H1 (cell line): ENCODE data around the gene TUBGCP6. TPM values are rescaled to one million over a fixed set of nuclear protein-coding genes. Genes with fewer than 3 reads are reported as not detected.

Experiments used
- CTCF ChIA-PET: fragments of 300-600 bp; sonication (Branson Sonifier 250); formaldehyde crosslinking; loops from one replicate; lab custom pipeline; 2021; ENCODE audit not compliant: partially characterized antibody; lab: Charles Lee
- POLR2A ChIA-PET: fragments of 300-600 bp; sonication (Branson Sonifier 250); formaldehyde crosslinking; loops from one replicate; lab custom pipeline; 2021; ENCODE audit warnings: inconsistent platforms; ENCODE audit not compliant: partially characterized antibody; lab: Charles Lee
- DNase-seq, 2 experiments: peaks; one replicate each; pipeline versions ENCODE4 v3.0.0 to v3.0.0-alpha.2; 2010 to 2022; ENCODE audit warnings: low spot score in 2 of 2, low read depth in 1 of 2, mixed read lengths in 1 of 2
- FAIRE-seq: peaks from 2 replicates; lab custom pipeline; 2011; peaks lifted over from hg19 to GRCh38; lab: Jason Lieb, UNC
- H2AFZ ChIP-seq: 2 replicates; pipeline ENCODE4 v1.8.1; 2012; ENCODE audit warnings: low read length, inconsistent platforms
- H2AK5ac ChIP-seq: 2 replicates; pipeline ENCODE4 v1.6.1; 2013; ENCODE audit warnings: low read depth, low read length
- H2BK120ac ChIP-seq: replicated peaks from 2 replicates; pipeline ENCODE3; 2013; ENCODE audit warnings: low read depth, low read length, inconsistent platforms
- H2BK12ac ChIP-seq: 2 replicates; pipeline ENCODE4 v1.6.1; 2013; ENCODE audit warnings: low read depth, low read length
- H2BK15ac ChIP-seq: 2 replicates; pipeline ENCODE4 v1.6.1; 2013; ENCODE audit warnings: low read length
- H2BK20ac ChIP-seq: 2 replicates; pipeline ENCODE4 v1.6.1; 2013; ENCODE audit warnings: low read length
- H2BK5ac ChIP-seq: 2 replicates; pipeline ENCODE4 v1.6.1; 2013; ENCODE audit warnings: low read depth, low read length
- H3K14ac ChIP-seq: 2 replicates; pipeline ENCODE4 v1.6.1; 2013; ENCODE audit warnings: inconsistent platforms; ENCODE audit not compliant: insufficient read length
- H3K18ac ChIP-seq: 2 replicates; pipeline ENCODE4 v1.6.1; 2013; ENCODE audit warnings: low read length; ENCODE audit errors: extremely low read depth
- H3K23ac ChIP-seq: 2 replicates; pipeline ENCODE4 v1.6.1; 2013; ENCODE audit warnings: inconsistent platforms; ENCODE audit not compliant: insufficient read length
- H3K23me2 ChIP-seq: 2 replicates; pipeline ENCODE4 v1.6.1; 2013; ENCODE audit warnings: low read depth, low read length
- H3K27ac ChIP-seq: 2 replicates; pipeline ENCODE4 v1.6.1; 2011; ENCODE audit warnings: low read depth, low read length, inconsistent platforms
- H3K27me3 ChIP-seq, 4 experiments: replicated peaks in 1 of 4; 1 replicate in 1 of 4; 2 replicates in 3 of 4; pipeline versions ENCODE4 v1.6.1 to v1.8.1; 2011 to 2013; ENCODE audit warnings: low read length in 3 of 4, mild to moderate bottlenecking in 3 of 4, inconsistent platforms in 2 of 4, mixed read lengths in 2 of 4, moderate library complexity in 1 of 4; ENCODE audit not compliant: control insufficient read depth in 3 of 4, insufficient read depth in 3 of 4; ENCODE audit errors: extremely low read depth in 1 of 4
- H3K36me3 ChIP-seq, 4 experiments: 2 replicates each; pipeline versions ENCODE4 v1.6.1 to v1.8.1; 2011 to 2013; ENCODE audit warnings: mild to moderate bottlenecking in 4 of 4, low read length in 3 of 4, moderate library complexity in 2 of 4, control low read depth in 1 of 4, inconsistent platforms in 1 of 4; ENCODE audit not compliant: insufficient read depth in 4 of 4, control insufficient read depth in 2 of 4
- H3K4ac ChIP-seq: replicated peaks from 2 replicates; pipeline ENCODE3; 2013; ENCODE audit warnings: low read length, low read depth, mixed read lengths, inconsistent platforms; ENCODE audit not compliant: insufficient read length
- H3K4me1 ChIP-seq, 4 experiments: replicated peaks in 1 of 4; 1 replicate in 1 of 4; 2 replicates in 3 of 4; pipeline versions ENCODE4 v1.6.1 to v1.8.1; 2011 to 2013; ENCODE audit warnings: low read length in 3 of 4, inconsistent platforms in 2 of 4, mixed read lengths in 1 of 4; ENCODE audit not compliant: insufficient read depth in 4 of 4, control insufficient read depth in 3 of 4
- H3K4me2 ChIP-seq, 2 experiments: 2 replicates each; pipeline versions ENCODE4 v1.6.1 to v1.8.1; 2011 to 2013; ENCODE audit warnings: low read depth in 2 of 2, low read length in 2 of 2, control low read depth in 1 of 2, inconsistent platforms in 1 of 2, mild to moderate bottlenecking in 1 of 2; ENCODE audit not compliant: insufficient read depth in 1 of 2
- H3K4me3 ChIP-seq, 4 experiments: fragments of 200-600, 300-600 bp in 1 of 4; sonication (generic), shearing (Covaris generic), sonication (Bioruptor Twin) in 1 of 4; 2 replicates each; pipeline versions ENCODE4 v1.5.1 to v1.8.1; 2011 to 2016; ENCODE audit warnings: low read length in 4 of 4, low read depth in 3 of 4, control low read depth in 2 of 4, inconsistent platforms in 2 of 4, mild to moderate bottlenecking in 2 of 4, mixed read lengths in 1 of 4, moderate library complexity in 1 of 4; ENCODE audit not compliant: insufficient read depth in 2 of 4; ENCODE audit errors: extremely low read depth in 1 of 4
- H3K56ac ChIP-seq: replicated peaks from 2 replicates; pipeline ENCODE3; 2013; ENCODE audit warnings: low read depth, mild to moderate bottlenecking, mixed read lengths, low read length, inconsistent platforms; ENCODE audit not compliant: insufficient read length
- H3K79me1 ChIP-seq: 2 replicates; pipeline ENCODE4 v1.6.1; 2013; ENCODE audit warnings: low read depth, low read length, control low read depth
- H3K79me2 ChIP-seq, 2 experiments: 2 replicates each; pipeline versions ENCODE4 v1.6.1 to v1.8.1; 2012 to 2013; ENCODE audit warnings: low read length in 2 of 2, mild to moderate bottlenecking in 2 of 2, inconsistent platforms in 1 of 2; ENCODE audit not compliant: insufficient read depth in 2 of 2, control insufficient read depth in 1 of 2
- H3K9ac ChIP-seq, 4 experiments: replicated peaks in 1 of 4; 1 replicate in 1 of 4; 2 replicates in 3 of 4; pipeline versions ENCODE4 v1.6.1 to v1.8.1; 2011 to 2013; ENCODE audit warnings: low read depth in 3 of 4, low read length in 3 of 4, control low read depth in 2 of 4, mild to moderate bottlenecking in 2 of 4, moderate library complexity in 2 of 4, inconsistent platforms in 1 of 4; ENCODE audit errors: extremely low read depth in 1 of 4
- H3K9me3 ChIP-seq, 2 experiments: 2 replicates each; pipeline versions ENCODE4 v1.6.1 to v1.8.1; 2012 to 2013; ENCODE audit warnings: mild to moderate bottlenecking in 2 of 2, moderate library complexity in 2 of 2, control low read depth in 1 of 2, inconsistent platforms in 1 of 2, low read depth in 1 of 2, low read length in 1 of 2, mixed read lengths in 1 of 2; ENCODE audit not compliant: insufficient read depth in 2 of 2
- H4K20me1 ChIP-seq, 2 experiments: replicated peaks in 1 of 2; 2 replicates each; pipeline versions ENCODE3 to v1.8.1; 2011 to 2013; ENCODE audit warnings: inconsistent platforms in 2 of 2, low read length in 2 of 2, mild to moderate bottlenecking in 1 of 2; ENCODE audit not compliant: insufficient read depth in 2 of 2, control insufficient read depth in 1 of 2
- H4K5ac ChIP-seq: 2 replicates; pipeline ENCODE4 v1.6.1; 2013; ENCODE audit warnings: low read length, low read depth, mixed read lengths, inconsistent platforms; ENCODE audit not compliant: insufficient read length
- H4K8ac ChIP-seq: 2 replicates; pipeline ENCODE4 v1.8.0; 2013; ENCODE audit warnings: mild to moderate bottlenecking, moderate library complexity, low read length, inconsistent platforms; ENCODE audit not compliant: insufficient read depth; ENCODE audit errors: extremely low read depth
- H4K91ac ChIP-seq: replicated peaks from 2 replicates; pipeline ENCODE3; 2013; ENCODE audit warnings: low read length, mixed read lengths, inconsistent platforms; ENCODE audit not compliant: insufficient read length
- BRCA1 ChIP-seq: IDR thresholded peaks from 2 replicates; pipeline ENCODE4 v1.6.1; 2012; ENCODE audit warnings: low read depth, low read length, improper control_type of control experiment
- CBX5 ChIP-seq: fragments of 300-800, 300-1000 bp; sonication (generic); IDR thresholded peaks from 2 replicates; pipeline ENCODE4 v1.7.1; 2016; ENCODE audit warnings: antibody characterized with exemption, low read length, low read depth
- CHD1 ChIP-seq: IDR thresholded peaks from 2 replicates; pipeline ENCODE4 v1.6.1; 2012; ENCODE audit warnings: low read depth, low read length, improper control_type of control experiment
- CHD2 ChIP-seq: IDR thresholded peaks from 2 replicates; pipeline ENCODE4 v1.6.1; 2012; ENCODE audit warnings: low read length, improper control_type of control experiment
- EGR1 ChIP-seq: IDR thresholded peaks from 2 replicates; pipeline ENCODE4 v1.6.1; 2011; ENCODE audit warnings: low read depth, low read length, borderline replicate concordance
- GABPA ChIP-seq: IDR thresholded peaks from 2 replicates; pipeline ENCODE4 v1.6.1; 2011; ENCODE audit warnings: mild to moderate bottlenecking, low read length, moderate library complexity, borderline replicate concordance; ENCODE audit not compliant: insufficient read depth
- KDM1A ChIP-seq: fragments of 200-600, 300-600 bp; sonication (generic); IDR thresholded peaks from 2 replicates; pipeline ENCODE4 v1.7.1; 2016; ENCODE audit warnings: mild to moderate bottlenecking, low read length, borderline replicate concordance
- PHF8 ChIP-seq: fragments of 200-600 bp; sonication (generic); conservative IDR thresholded peaks from 2 replicates; pipeline ENCODE4 v1.7.1; 2012; ENCODE audit warnings: low read depth, mild to moderate bottlenecking, inconsistent platforms, low read length, moderate library complexity
- SIN3A ChIP-seq, 2 experiments: IDR thresholded peaks in 1 of 2; conservative IDR thresholded peaks in 1 of 2; 2 replicates each; pipeline ENCODE4 v1.6.1; 2011 to 2012; ENCODE audit warnings: low read length in 2 of 2, improper control_type of control experiment in 1 of 2, low read depth in 1 of 2, mild to moderate bottlenecking in 1 of 2
- SP4 ChIP-seq: IDR thresholded peaks from 2 replicates; pipeline ENCODE4 v1.6.1; 2012; ENCODE audit warnings: low read length, inconsistent platforms
- SRF ChIP-seq: IDR thresholded peaks from 2 replicates; pipeline ENCODE4 v1.6.1; 2011; ENCODE audit warnings: mild to moderate bottlenecking, low read depth, low read length, moderate library complexity
- TEAD4 ChIP-seq: IDR thresholded peaks from 2 replicates; pipeline ENCODE4 v1.6.1; 2012; ENCODE audit warnings: low read depth, low read length, inconsistent platforms, mixed read lengths
- WGBS, 2 experiments: shearing (Covaris generic) in 1 of 2; methylation state at CpG; one replicate each; pipeline versions ENCODE4 v1.1.6 to v1.1.7; 2013 to 2015; ENCODE audit warnings: low lambda C conversion rate in 2 of 2, mixed read lengths in 2 of 2, inconsistent platforms in 1 of 2, low coverage in 1 of 2, missing lambda C conversion rate in 1 of 2; ENCODE audit not compliant: insufficient replicate concordance in 2 of 2, insufficient coverage in 1 of 2, insufficient read length in 1 of 2; ENCODE audit errors: extremely low coverage in 1 of 2, missing lambda C conversion rate in 1 of 2; 5-methylcytosine and 5-hydroxymethylcytosine counted together
- polyA plus RNA-seq, 7 experiments: library from polyadenylated mRNA; depleted of rRNA in 3 of 7; stranded (reverse) in 5 of 7; unstranded in 2 of 7; fragments of >200 nt in 5 of 7; fragments of 200-250 nt in 2 of 7; gene quantifications; 1 replicate in 5 of 7; 2 replicates in 1 of 7; 4 replicates in 1 of 7; pipeline versions ENCODE4 v1.2.1 to v1.2.3, GENCODE V29; 2011 to 2013; ENCODE audit warnings: missing spikeins in 2 of 7, mixed read lengths in 2 of 7
- total RNA-seq: library from RNA; stranded (reverse); fragmentation: NEBNext Ultra II Directional; extraction: Animal tissue kit (Norgen Biotek cat#: 25700); gene quantifications from 2 replicates; pipeline ENCODE4 v1.2.1, GENCODE V29; 2021
- TF ChIP-seq, protein P1 (sequence below): IDR thresholded peaks from 2 replicates; pipeline ENCODE4 v1.6.1; 2011; ENCODE audit warnings: low read length, improper control_type of control experiment

The TUBGCP6 gene
- total and polyA plus RNA-seq, 2 of the 8 experiments (the other 6 are each of a cell fraction or from before 2014, with no cell fraction given) = 24.2 to 24.7 TPM

DNA sequence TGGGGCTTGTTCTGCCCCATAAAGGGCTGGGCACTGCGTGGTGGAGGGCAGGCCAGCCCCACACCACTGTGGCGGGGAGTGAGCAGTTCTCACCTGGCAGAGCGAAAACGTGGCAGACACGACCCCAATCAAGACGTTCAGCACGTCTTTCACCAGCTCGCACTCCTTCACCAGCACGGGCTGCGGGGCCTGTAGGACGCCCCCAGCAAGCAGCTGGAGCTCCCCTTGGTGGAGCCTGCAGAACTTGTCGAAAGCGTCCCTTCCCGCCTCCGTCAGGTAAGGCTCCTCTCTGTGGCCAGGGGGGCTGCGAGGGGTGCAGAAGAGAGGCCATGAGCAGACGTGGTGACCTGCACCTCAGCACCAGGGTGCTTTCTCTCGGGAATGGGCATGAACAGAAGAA lies 11.6 kb downstream of the TUBGCP6 start:
- H4K20me1 ChIP-seq = peaks cover 0 to 17% of the 10 kb centered on the region in 2 experiments
- FAIRE-seq (no peak), DNase-seq (no peak)
- no peak overlapping the region for H3K56ac ChIP-seq
- peaks cover 0 to 18% of the 10 kb centered on the region in 2 experiments; a peak in 2 of 4 replicates for H3K79me2 ChIP-seq
- no peak overlapping the region for H3K18ac ChIP-seq
- H3K27ac ChIP-seq = no peak overlapping the region
- H3K79me1 ChIP-seq = peaks cover 19% of the 10 kb centered on the region
- H3K23me2 ChIP-seq = 0 out of 2 replicates have a peak, but pooled peaks cover 2% of the 10 kb centered on the region
- H3K4me1 ChIP-seq = peaks cover 0 to 6% (median 1%) of the 10 kb centered on the region in 4 experiments; a peak in 4 of 7 replicates
- H2BK120ac ChIP-seq = no peak overlapping the region
- H3K14ac ChIP-seq = no peak overlapping the region
- whole genome bisulfite sequencing, 2 experiments = 91% methylated on average over 18 of the region's 18 CpGs; no CpG with 5 or more reads in 1 of the 2 experiments
- H3K36me3 ChIP-seq = no peaks in the 10 kb centered on the region; a peak in 1 of 8 replicates
- H3K4me2 ChIP-seq = no peak overlapping the region
- H3K23ac ChIP-seq = no peak overlapping the region
- H2BK15ac ChIP-seq = no peak overlapping the region
- no peak overlapping the region for H2AK5ac ChIP-seq
- ChIA-PET CTCF (interaction anchor here (1.0 to 2.3 kb wide), 5 partner anchors 8 to 233 kb away, joined by 3 to 6 read pairs (median 4); no protein-coding TSS in a partner anchor), POLR2A (interaction anchor here (1.2 kb wide), 1 partner anchor 11 kb away, joined by 3 read pairs; the partner anchor contains the start of gene TUBGCP6)
- H4K5ac ChIP-seq = no peak overlapping the region
- no peaks in the 10 kb centered on the region; a peak in 1 of 4 replicates for H3K9me3 ChIP-seq
- no peak overlapping the region for H4K91ac ChIP-seq
- no peak overlapping the region for H3K9ac ChIP-seq
- H3K4me3 ChIP-seq = no peak overlapping the region
- no peaks in the 10 kb centered on the region for H3K27me3 ChIP-seq
- H2BK20ac ChIP-seq = no peak overlapping the region
- no peak overlapping the region for H2BK12ac ChIP-seq
- H3K4ac ChIP-seq = no peak overlapping the region
- no peak overlapping the region for H2BK5ac ChIP-seq
- no peak overlapping the region for H2AFZ ChIP-seq
- H4K8ac ChIP-seq = no peak overlapping the region
- TF ChIP-seq BRCA1 (no peak), PHF8 (no peak), CHD2 (no peak), EGR1 (no peak), SRF (no peak), KDM1A (no peak), SIN3A (conservative IDR thresholded peaks at IDR 0.05 in 1 of 2, IDR thresholded peaks at IDR 0.05 in 1 of 2; ENCODE audit: low read depth in 1 of 2, low read length in 2 of 2) (no peak), GABPA (no peak), CHD1 (no peak), SP4 (no peak), CBX5 (no peak), TEAD4 (no peak)
- TF ChIP-seq, protein P1, sequence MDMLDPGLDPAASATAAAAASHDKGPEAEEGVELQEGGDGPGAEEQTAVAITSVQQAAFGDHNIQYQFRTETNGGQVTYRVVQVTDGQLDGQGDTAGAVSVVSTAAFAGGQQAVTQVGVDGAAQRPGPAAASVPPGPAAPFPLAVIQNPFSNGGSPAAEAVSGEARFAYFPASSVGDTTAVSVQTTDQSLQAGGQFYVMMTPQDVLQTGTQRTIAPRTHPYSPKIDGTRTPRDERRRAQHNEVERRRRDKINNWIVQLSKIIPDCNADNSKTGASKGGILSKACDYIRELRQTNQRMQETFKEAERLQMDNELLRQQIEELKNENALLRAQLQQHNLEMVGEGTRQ = no peak
